ENCODE measurements around the gene NAP1L4. TPM values are rescaled to one million over a fixed set of nuclear protein-coding genes. Genes with fewer than 3 reads are reported as not detected.

NAP1L4 gene
- total RNA-seq, 4 donors from 2014 or later: 67.2 to 99.0 (median 82.4) TPM

DNA sequence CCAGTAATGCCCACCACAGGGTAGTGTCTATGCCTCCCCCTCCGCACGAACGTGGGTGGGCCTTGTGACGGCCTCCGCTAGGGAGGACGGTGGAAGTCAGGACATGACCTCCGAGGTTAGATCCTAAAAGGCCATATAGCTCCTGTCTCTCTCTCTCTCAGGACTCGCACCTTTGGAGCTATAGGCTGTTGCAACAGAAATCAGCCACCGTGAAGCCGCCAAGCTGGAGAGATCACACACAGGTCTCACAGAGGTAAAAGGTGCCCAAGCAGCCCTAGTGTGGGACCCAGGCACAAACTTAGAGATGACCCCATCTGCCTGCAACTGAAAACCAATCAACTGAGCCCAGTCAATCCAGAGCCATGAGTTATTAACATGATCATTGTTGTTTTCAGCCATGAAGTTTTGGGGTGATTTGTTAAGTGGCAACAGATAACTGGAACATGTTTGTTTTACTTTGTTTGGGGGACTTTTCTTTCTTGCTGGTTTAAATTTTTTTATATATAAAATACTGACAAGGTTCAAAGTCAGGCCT lies 7.4 kb upstream of the NAP1L4 start:
- intact Hi-C loops (cut with DNase I; ENCODE audit: low total_unique reads): no loop called here
- WGBS, 2 donors: 78 to 94% methylated on average over 10 of the region's 10 CpGs
- no peak overlapping the region for H3K4me3 ChIP-seq (ENCODE audit: low read depth, poor library complexity, severe bottlenecking)
- peak in 1 of 2 donors; percentile 45 for DNase-seq (ENCODE audit: low spot score in 2 of 2)
- TF ChIP-seq, protein P1, sequence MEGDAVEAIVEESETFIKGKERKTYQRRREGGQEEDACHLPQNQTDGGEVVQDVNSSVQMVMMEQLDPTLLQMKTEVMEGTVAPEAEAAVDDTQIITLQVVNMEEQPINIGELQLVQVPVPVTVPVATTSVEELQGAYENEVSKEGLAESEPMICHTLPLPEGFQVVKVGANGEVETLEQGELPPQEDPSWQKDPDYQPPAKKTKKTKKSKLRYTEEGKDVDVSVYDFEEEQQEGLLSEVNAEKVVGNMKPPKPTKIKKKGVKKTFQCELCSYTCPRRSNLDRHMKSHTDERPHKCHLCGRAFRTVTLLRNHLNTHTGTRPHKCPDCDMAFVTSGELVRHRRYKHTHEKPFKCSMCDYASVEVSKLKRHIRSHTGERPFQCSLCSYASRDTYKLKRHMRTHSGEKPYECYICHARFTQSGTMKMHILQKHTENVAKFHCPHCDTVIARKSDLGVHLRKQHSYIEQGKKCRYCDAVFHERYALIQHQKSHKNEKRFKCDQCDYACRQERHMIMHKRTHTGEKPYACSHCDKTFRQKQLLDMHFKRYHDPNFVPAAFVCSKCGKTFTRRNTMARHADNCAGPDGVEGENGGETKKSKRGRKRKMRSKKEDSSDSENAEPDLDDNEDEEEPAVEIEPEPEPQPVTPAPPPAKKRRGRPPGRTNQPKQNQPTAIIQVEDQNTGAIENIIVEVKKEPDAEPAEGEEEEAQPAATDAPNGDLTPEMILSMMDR (IDR thresholded peaks at IDR 0.05): no peak
- TF ChIP-seq POLR2A (IDR thresholded peaks at IDR 0.05): no peak

DNA sequence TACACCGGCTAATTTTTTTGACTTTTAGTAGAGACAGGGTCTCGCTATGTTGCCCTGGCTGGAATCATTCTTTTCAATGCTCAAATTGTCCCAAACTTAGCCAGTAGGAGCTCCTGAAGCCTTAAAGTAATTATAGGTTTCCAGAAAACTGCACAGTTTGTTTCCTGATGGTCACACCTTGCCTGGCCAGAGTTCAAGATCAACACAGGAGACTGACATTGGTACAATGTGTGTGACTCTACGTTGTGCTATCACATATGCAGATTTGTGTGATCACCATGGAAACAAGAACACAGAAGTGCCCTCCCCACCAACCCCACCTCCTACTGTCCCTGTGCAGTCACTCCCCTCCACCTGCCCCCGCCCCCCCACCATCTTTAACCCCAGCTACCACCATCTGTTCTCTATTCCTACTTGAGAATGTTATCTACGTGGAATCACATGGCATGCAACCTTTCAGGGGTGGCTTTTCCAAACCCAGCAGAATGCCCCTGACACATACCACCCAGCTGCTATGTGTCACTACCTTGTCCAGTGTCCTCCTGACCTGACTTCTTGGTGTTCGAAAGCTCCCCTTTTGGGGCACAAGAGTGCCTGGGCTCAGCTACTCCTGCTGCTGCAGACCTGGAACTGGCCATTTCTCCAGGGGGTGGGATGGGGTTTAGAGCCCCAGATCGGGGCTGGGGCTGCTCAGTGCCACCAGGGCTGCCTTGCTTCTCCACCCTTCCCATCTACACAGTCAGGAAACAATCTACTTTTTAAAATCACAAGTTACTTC lies 6.1 kb upstream of the NAP1L4 start:
- TF ChIP-seq POLR2A (IDR thresholded peaks at IDR 0.05): no peak
- TF ChIP-seq, protein P1 (IDR thresholded peaks at IDR 0.05): no peak
- intact Hi-C loops (cut with DNase I; ENCODE audit: low total_unique reads): no loop called here
- WGBS, 2 donors: 84 to 85% methylated on average over 6 of the region's 7 CpGs
- H3K4me3 ChIP-seq (ENCODE audit: low read depth, poor library complexity, severe bottlenecking): no peak overlapping the region
- DNase-seq (ENCODE audit: low spot score in 2 of 2): peak in 1 of 2 donors; percentile 31

DNA sequence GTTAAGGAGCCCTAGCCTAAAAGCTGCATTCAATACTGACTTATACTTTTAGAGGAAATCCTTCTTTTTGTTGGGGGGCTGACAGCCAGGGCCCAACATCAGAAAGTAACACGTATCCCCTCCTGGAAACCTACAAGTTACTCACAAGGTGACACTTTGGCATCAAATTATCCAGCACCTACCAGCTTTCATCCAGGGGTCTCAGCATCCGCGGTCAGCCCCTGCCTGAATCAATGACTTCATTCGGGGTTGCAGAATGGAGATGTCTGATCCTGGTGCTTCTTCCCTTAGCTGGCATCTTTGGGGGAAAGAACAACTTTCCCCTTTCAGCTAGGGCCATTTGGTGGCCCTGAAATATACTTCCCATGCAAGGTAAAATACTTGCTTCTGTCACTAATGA lies 5.3 kb upstream of the NAP1L4 start:
- WGBS, 2 donors: 97 to 99% methylated on average over 4 of the region's 4 CpGs
- intact Hi-C loops (cut with DNase I; ENCODE audit: low total_unique reads): no loop called here
- TF ChIP-seq, protein P1 (IDR thresholded peaks at IDR 0.05): no peak
- TF ChIP-seq POLR2A (IDR thresholded peaks at IDR 0.05): no peak
- H3K4me3 ChIP-seq (ENCODE audit: low read depth, poor library complexity, severe bottlenecking): no peak overlapping the region
- DNase-seq (ENCODE audit: low spot score in 2 of 2): peak in 1 of 2 donors; percentile 54

DNA sequence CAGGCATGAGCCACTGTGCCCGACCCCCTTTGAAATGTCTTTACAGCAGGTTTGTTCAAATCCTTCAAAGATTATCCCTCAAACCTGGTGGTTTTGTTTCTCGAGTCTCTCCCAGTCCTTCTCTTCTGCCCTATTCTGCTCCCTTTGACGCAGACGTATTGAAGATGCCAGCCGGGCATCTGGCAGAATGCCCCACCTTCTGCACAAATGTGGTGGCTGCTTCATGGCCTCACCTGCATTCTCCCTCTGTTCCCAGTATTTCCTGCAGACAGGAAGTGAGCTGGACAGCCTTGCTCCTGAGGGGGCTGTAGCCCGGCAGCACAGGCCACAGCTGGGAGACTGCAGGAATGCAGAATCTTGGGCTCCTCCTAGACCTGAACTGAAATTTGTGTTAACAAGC lies 4.8 kb upstream of the NAP1L4 start:
- TF ChIP-seq POLR2A (IDR thresholded peaks at IDR 0.05): no peak
- TF ChIP-seq, protein P1 (IDR thresholded peaks at IDR 0.05): no peak
- WGBS, 2 donors: 75 to 79% methylated on average over 6 of the region's 6 CpGs
- intact Hi-C loops (cut with DNase I; ENCODE audit: low total_unique reads): no loop called here
- H3K4me3 ChIP-seq (ENCODE audit: low read depth, poor library complexity, severe bottlenecking): no peak overlapping the region
- DNase-seq (ENCODE audit: low spot score in 2 of 2): peak in 1 of 2 donors; percentile 54

DNA sequence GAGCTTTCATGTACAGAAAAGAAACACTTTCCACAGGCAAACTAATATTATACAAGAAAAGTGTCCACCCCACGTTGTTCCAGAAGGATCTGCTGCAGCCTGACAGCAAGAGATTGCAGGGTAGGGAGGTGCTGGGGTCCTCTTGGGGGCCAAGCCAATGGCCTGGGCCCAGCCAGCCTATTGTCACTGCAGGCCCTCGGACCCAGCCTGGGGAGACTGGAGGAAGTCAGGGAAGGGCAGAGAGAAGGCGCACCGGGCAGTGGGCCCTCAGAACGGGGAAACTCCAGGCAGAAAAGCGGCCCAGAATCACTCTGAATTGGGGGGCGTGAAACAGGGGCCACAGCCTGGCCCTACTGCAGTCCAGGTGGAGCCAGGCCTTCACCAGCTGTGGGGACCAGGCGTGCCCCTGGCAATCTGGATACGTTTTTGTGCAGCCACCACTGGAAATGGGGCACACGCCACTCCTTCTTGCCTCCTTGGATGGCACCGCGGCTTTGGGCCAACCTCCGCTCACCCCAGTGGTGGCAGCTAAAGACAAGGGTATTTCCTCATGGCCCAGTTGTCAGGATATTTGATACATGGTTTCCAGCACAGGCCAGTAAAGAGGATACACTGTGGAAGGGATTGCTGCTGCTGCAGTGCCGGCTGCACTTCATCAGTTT lies 3.9 kb upstream of the NAP1L4 start:
- peak in 1 of 2 donors; percentile 76 for DNase-seq (ENCODE audit: low spot score in 2 of 2)
- no peak for TF ChIP-seq POLR2A (IDR thresholded peaks at IDR 0.05)
- TF ChIP-seq, protein P1 (IDR thresholded peaks at IDR 0.05): no peak
- 83 to 90% methylated on average over 14 of the region's 14 CpGs for WGBS, 2 donors
- no peak overlapping the region for H3K4me3 ChIP-seq (ENCODE audit: low read depth, poor library complexity, severe bottlenecking)
- intact Hi-C loops (cut with DNase I; ENCODE audit: low total_unique reads): no loop called here

Measured in lower leg skin (tissue), 4 donors.